Hepatocyte (in vitro differentiated cells): Measurements from ENCODE around the gene KCNJ5.

Experiments
- CTCF ChIP-seq: fragments of 200-600 bp; sonication (generic); IDR thresholded peaks from 2 replicates; pipeline ENCODE4 v1.5.1; 2016; ENCODE audit warnings: antibody characterized with exemption, mild to moderate bottlenecking; ENCODE audit not compliant: poor library complexity
- EZH2 ChIP-seq: fragments of 200-600 bp; sonication (generic); IDR thresholded peaks from 2 replicates; pipeline ENCODE4 v1.6.1; 2016; ENCODE audit warnings: antibody characterized with exemption, mild to moderate bottlenecking, borderline replicate concordance

- no peak for TF ChIP-seq CTCF
- no peak for TF ChIP-seq EZH2
Measured at GRCh38 chr11:128862908-128863660, 28.1 kb upstream of the KCNJ5 start.
